ENCODE results near the gene PPIA.
"Not testable (repeated sequence)": the region's sequence is repeated elsewhere in the genome, so short reads cannot be mapped to it uniquely, and the experiment has no call there.

Gene PPIA

DNA sequence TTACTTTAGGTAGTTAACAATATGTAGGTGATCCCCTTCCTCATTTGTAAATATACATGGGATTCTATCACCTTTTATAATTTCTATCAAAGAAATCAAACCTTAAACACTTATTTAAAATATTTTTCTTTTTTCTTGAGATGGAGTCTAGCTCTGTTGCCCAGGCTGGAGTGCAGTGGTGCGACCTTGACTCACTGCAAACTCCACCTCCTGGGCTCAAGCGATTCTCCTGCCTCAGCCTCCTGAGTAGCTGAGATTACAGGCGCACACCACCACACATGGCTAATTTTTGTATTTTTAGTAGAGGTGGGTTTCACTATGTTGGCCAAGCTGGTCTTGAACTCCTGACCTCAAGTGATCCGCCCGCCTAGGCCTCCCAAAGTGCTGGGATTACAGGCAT lies 47.0 kb downstream of the PPIA start:
- not testable (repeated sequence) for DNase-seq

DNA sequence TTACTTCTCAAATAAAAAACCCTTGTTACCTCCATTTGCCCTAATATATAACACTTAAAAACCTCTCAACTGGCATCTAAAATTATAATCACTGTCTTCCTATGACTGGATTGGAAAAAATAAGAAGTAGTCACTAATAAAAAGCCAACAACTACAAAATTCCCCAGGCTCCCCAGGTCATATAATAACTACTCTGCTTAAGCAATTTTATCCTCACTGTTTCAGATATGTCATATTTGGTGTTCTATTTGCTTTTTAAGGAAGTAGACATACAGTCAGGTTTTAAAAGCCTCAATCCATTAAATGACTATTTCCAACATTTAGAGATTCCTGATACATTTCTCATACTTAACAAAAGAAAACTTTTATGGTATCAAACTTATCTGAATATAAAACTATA lies 49.0 kb downstream of the PPIA start:
- no peak for DNase-seq

- not testable (repeated sequence) for DNase-seq
These were observed 49.9 kb downstream of the PPIA start for GRCh38 chr7:44846390-44846789.

DNA sequence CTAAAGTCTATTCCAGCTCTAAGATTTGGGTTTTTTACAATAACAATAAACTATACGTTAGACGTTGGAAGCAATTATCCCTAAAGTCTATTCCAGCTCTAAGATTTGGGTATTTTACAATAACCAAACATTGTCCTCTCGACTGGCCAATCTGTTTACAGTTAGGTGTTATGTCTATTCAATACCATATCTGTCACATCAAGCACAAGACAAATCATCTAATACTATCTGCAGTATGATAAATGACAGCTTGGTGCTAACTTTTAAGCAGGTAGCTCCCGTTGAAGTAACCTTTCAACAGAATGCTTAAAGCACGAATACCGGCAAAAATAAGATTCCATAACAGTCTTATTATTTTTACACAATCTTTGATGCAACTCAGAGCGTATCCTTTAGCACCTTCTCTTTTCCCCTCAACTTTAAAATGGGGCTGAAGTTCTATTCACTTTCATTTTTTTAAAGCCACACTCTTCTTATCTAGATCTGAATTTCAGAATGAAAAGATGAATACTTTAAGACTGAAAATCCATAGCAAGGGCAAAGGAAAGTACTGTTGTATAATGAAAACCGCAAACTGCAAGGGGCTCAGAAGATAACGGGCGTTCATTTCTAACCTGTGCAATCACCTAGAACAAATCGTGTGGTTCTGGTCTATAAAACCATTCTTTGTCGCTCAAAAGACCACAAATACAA lies 50.5 kb downstream of the PPIA start:
- DNase-seq, result no peak

- peak; percentile 96 for DNase-seq
These were observed 51.0 kb downstream of the PPIA start for GRCh38 chr7:44847509-44847919.

DNA sequence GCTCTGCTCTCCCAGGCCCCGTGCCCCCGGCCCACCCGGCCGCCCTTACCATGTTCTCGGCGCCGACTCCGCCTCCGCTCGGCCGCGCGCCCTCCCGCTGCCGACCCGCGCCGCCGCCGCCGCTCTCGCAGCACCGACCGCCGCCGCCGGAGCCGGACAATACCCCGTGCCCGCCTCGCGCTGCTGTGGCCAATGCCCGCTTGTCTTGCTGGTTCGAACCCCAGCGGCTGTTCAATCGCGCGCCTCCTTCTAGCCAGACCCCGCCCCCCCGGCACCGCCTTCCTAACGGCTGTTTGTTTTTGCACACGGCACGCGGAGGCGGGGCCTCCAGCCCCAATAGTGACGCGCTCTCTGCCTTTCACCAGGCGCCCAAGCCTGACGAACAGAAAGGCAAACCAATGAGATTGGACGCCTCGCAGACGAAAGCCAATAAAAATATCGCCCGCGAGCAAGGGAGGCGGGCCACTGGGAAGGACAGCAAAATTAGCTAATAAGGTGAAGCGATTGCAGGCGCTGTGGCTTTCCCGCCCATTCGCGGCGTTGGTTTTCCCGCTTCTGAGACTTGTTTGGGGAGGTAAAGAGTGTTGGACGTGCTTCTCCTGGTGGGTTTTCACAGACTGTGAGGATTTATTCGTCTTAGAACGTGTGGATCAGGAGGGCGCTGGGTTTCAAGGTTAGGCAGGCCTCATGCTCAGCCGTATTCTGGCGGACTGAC lies 51.6 kb downstream of the PPIA start, which contains the start of gene H2AZ2:
Gene H2AZ2, minus strand, starts transcription at position 168 of the 715 bp plus-strand sequence. Its CDS starts 116 bp downstream, at position 52.
- DNase-seq, result peak; percentile 100

- no peak for DNase-seq
These were observed 52.9 kb downstream of the PPIA start for GRCh38 chr7:44849259-44849884.

- DNase-seq, result no peak
These were observed 53.5 kb downstream of the PPIA start for GRCh38 chr7:44849885-44850544.

DNA sequence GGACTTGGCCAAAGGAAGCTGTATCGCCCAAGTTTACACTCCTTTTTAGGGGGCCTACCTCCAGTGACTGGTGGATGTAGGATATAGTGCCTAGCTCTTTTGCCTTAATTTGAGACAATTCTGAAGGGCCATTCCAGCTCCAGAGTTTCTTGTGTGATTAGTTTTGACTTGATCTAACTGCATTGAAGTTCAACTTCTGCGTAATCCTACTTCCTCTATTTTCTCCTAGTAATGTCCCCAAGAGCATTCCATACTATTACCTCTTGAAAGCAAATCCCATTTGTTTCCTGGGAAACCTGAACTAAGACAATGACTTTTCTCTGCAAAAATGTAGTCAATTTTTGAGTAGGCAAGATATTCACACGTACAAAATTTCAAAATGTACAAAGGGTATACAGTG lies 56.1 kb downstream of the PPIA start:
- no peak for DNase-seq
